Right hindlimb (tissue), 1 donor: ENCODE data around the gene PSD2.
A peak's percentile ranks its signal among the peaks of the same experiment; 100 is the strongest.

ENCODE experiments used
- DNase-seq: peaks from one replicate; pipeline ENCODE4 v3.0.0-alpha.2; 2018

PSD2 gene

DNA sequence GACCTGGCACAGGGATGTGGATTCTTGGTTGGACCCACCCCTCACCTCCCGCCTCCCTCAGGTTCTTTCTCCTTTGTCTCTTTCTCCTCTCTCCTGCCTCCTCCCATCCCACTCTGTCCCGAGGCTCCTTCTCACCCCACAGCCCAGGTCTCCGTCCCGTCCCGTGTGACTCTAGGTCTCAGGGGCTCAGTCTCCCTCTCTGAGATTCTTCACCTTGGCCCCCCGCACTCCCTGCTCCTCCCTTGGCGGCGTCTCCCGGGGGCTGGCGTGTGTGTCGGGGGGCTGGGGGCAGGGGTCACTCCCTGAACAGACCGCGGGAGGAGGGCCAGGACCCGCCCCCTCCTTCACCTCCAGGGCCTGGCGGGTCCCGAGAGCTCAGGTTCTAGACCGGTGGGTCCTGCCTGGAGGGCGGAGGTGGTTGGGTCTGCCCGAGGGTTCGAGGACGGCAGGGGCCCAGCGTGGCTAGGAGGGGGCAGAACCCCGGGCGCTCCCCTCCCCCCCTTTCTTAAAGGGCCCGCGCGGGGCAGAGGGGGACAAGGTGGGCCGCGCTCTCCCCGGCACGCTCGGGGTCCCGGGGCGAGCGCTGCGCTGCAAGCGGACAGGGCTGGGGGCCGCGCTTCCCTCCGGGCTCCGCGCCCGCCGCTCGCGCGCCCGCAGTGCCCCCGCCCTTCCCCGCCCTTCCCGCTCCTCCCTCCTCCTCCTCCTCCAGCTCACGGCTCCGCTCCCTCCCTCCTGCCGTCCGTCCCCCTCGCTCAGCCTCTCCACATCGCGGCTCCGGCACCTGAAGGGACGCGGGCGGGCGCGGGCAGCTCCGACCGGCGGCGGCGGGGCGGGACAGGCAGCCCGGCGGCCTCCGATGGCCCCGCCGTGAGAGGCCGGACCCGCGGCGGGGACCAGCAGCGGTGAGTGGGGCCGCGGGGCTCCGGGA is at the start of gene PSD2:
Gene PSD2 (plus strand): TSS at position 735 of the 928 bp plus-strand sequence. CDS start 13,633 bp downstream, outside the sequence.
- DNase-seq = no peak

DNA sequence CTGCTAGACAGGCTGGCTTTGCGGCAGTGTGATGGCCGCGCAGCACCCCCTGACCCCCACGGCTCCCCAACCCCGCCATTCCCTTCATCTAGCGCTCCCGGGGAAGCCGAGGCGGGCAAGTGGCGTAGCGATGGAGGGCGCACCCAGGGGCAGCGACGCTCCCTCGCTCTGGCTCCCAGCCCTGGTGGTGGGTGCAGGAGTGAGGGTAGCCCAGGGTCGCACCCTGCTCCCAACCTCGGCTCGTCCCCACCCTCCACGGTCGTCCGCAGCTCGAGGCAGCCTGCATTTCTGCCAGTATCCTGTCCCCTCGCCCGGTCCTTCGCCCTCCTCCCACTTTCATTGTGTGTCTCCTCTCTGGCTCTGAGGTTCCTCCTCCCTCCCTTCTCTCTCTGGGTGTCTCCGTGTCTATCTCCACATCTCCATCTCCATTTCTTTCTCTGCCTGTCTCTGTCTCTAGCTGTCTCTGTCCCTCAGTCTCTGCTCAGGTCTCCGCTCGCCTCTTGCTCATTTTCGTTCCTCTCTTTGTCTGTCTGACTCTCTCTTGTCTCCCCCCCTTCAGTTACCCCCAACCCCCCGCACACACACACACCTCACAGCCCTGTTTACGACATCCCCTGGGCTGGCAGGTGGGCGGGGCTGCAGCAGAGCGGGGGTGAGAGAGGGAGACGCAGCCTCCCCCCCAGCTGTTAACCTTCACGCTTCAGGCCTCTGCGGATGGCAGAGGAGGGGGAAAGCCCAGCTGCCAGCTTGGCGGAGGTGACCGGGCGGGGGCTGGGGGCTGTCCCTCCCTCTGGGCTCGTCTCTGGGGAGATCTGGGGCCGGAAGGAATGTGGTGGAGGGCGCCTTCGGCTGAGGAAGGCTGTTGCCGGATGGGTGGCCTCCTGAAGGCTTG is 48.7 kb upstream of the PSD2 start:
- peak; percentile 64 for DNase-seq

DNA sequence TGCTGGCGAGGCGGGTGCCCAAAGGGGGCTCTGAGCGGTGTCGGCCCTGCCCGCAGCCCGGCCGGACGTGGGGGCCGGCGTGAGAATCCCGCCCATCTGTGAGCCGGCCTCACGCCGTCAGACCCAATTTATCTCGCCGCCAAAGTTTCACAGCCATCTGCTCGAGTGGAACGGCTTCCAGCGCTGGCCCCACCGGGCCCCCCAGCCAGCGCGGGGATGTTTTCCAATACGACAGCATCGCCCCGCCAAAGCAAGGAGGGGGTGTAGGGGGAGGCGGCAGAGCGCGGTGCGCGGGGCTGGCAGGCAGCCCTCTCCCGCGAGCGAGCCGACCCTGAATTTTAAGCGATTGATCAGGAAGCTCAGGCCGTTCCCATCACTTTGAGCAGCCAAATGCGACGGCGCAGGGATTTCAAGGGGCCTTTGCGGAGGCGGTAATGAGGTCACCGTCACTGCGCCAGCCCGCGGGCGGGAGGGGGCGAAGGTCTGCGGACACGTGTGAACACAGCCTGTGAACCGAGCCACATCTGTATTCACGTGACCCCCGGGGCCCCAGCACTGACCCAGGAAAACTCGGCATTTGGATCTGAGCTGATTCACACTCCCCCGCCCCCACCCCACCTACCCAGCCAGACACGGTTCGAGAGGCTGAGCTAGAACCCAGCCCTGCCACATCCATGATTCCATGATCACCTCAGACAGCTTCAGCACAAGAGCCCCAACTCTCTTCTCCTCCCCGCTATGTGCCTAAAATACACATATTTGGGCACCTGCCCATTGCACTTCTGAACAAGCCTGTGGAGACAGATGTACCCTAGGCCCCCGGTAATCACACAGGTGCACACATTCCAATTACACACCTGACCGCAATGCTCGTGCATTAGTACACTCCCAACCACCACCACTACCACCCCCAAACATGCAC is 47.8 kb upstream of the PSD2 start:
- peak; percentile 85 for DNase-seq

DNA sequence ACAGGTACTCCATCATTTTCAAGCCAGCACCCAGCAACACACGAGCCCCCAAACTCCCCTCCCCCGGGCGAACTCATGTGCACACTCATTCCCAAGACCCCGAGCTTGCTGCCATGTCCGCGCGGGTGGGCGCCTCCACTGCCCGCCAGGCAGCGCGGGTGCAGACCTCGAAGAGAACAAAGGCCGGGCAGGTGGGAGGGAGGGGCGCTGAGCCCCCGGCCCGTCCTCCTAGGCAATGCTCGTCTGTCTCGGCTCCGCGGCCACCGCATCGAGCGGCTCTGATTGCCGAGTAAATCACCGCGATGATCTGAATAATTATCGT is 47.1 kb upstream of the PSD2 start:
- DNase-seq = no peak

DNA sequence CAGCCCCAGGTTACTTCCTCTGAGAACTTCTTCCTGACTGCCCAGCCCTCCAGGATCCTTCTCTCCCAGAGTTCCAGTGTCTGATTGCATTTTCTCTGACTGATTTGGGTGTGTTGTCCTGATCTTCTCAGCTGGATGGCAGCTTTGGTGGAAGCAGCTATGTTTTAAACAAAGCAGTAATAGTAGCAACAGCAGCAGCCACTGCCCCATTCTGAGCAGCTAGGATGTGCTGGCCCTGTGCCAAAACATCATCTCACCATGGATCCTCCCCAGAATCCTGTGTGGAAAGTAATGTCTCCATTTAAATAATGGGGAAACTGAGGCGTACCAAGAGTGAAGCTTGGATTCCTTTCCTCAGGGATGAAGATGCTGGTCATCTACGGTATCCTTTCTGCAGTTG is 46.4 kb upstream of the PSD2 start:
- no peak for DNase-seq

DNA sequence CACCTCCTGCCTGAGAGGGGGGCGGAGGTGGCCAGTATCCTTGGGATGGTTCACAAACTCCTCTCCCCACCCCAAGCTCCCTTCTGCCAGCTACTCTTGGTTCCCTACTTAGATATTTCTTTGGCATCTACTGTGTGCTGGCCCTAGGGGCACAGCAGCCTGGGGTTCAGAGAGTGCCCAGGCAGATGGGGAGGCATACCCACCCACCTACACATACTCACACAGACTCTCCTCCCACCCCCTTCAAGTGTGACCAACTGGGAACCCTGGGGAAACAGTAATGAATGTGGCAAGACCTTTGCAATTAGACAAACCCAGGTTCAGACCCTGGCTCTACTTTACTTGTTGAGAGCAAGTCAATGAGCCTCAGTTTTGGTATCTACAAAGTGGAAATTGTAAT is 44.4 kb upstream of the PSD2 start:
- DNase-seq = no peak

DNA sequence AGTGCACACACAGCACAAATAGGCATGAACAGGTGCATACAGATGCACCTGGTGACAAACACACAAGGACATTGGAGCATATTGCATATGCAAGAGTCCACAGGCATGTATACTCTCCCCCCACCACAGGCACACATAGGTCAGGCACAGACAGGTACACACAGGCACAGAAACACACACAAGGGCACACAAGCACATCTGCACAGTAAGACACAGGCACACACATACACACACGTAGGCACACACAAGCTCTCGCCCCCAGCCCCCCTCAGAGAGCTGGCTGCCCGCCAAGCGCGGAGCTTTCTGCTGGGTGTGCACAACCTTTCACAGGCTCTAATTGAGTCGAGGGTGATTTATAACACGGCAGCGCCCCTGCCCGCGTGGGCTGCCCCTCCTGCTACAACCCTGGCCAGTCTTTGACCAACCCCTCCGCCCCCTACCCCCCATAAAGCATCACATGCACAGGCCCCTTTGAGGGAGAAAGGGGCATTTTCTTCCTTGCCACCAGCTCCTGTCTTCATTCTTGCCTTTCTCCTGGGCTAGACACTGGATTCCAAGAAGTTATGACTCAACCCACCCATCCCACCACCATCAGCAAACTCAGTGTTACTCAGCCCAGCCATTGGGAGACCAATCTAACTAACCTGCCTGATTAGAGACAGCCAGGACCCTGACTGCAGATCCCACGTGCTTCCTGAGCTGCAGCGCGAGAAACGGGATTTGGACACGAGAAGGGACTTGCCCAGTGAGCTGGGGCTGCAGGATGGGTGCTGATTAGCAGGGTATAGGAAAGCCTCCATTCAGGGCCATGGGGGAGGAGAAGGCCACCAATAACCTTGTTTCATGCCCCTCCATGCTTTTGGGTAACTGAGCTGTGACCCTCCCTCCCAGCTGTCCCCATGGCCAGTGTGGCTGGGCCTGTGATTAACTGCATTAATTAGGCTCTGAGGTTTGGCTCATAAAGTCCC is 42.8 kb upstream of the PSD2 start:
- no peak for DNase-seq

DNA sequence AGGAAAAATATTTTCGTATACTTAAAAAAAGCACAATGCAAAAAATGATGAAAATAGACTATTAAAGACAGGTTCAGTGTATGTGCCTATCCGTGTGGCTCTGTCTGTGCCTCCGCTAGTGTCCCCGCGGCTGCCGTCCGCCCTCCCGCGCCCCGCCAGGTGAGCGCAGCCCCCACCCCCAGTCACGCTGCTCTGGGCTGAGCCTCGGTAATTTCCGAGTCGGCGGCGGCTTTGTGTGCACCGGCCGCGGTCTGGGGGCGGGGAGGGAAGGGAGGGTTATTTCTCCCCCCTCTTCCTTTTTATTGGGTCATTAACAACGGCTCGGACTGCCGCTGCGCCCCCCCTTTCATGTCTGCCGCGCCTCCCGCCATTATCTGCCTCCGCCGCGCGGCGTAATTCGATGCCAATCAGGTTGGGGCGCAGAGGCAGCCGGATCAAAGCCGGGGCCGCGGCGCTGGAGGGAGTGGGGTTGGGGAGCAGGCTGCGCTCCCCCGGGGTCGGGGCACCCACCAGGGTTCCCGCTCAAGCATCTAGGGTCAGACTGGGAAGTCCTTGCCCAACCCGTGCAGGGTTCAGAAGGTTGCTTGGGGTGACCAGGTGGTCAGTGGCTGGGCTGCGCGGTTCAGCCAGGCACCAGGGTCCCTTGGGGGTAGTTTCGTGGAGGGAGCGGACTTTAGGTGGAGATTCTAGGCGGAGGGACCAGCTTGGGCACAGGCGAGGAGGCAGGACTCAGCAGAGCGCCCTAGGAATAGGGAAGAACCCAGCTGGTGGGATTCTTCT is 39.5 kb upstream of the PSD2 start:
- DNase-seq = no peak

DNA sequence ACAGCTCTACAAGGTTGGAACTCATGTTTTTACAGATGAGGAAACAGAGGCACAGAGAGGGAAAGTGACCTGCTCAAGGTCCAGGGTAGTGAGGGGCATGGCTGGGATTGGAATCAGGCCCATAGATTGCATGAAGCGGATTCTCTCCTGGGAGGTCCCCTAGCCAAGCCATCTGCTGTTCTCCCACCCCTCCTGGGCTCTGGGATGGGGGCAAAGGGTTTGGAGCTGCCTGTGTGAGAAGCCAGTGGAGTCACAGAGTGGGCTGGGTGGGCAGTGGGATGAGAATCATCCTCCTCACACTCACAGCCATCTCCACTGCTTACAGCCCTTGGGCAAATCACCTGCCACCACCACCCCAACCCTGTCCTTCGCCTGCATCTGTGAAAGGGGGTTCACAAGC is 38.6 kb upstream of the PSD2 start:
- DNase-seq = no peak

DNA sequence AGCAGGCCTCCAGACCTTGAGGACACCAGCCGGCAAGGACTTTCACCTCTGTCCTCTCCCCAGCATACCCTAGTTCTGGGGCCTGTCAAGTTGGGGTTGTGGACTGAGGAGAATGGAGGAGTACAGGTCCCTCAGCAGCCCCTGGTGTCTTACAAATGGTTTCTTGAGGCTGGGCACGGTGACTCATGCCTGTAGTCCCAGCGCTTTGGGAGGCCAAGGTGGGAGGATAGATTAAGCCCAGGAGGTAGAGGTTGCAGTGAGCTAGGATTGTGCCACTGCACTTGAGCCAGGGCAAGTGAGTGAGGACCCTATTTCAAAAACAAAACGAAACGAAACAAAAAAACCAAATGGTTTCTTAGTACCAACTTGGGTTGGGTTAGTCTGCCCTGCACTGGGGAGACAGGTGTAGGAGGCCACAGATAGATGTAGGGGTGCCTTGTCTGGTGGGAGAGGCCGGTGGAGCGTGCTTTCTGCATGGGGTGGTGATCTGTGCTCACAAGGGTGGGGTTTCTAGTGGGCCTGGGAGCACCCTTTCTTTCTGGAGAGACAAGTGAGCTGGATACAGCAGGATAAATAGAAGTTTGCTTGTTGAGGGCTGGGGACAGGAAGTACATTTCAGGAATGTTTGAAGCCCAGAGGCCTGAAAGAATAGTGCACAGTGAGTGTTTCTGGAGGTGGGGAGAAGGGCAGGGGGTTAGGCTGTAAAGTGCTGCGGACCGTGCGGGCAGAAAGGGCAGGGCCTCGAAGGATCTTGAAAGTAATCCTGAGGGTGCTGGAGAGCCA is 37.7 kb upstream of the PSD2 start:
- no peak for DNase-seq

DNA sequence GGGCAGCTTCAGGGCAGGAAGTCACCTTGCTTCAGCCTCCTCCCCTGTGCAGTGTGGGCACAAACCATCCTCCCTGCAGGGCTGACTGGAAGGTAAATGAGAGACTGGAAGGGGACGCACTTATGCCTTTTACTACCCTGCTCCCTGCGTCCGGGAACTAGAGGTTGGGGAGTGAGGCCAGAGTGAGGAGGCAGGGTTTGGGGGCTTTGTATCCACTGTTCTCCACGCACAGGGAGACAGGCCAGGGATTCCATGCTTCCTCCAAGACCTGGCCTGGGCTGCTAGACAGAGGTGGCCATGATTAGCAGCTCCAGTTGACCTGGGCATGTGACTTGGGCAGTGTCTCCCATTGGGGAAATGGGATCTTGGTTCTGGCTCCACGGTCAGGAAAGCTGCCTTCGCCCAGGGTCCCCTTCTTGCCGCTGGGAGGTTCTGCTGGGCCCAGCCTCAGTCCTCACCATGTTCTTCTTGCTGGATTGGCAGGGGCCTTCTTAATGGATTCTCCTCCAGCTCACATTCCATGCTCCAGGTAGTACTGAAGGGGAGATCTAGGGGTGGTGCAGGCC is 37.0 kb upstream of the PSD2 start:
- no peak for DNase-seq

DNA sequence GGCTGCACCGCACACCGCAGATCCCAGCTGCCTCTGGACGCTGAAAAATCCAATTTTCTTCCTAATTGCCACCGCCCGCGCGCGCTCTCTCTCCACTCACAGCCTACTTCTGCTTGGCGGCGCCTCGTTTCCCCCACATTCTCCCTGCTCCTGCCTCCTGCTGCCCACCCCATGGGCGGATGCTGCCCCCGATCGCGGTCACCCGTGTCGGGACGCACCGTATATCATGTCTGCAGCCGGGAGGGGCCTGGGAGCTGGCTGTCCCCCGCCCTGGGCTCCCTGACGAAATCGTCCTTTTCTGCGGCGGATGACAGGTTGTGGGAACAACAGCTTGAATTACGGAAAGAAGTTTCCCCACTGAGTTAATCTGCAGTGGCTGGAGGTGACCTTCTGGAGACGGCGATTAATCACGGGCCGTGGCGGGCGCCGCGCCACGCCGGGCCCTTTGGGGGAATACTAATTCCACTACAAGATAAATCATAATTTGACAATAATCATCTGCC is 36.3 kb upstream of the PSD2 start:
- no peak for DNase-seq

DNA sequence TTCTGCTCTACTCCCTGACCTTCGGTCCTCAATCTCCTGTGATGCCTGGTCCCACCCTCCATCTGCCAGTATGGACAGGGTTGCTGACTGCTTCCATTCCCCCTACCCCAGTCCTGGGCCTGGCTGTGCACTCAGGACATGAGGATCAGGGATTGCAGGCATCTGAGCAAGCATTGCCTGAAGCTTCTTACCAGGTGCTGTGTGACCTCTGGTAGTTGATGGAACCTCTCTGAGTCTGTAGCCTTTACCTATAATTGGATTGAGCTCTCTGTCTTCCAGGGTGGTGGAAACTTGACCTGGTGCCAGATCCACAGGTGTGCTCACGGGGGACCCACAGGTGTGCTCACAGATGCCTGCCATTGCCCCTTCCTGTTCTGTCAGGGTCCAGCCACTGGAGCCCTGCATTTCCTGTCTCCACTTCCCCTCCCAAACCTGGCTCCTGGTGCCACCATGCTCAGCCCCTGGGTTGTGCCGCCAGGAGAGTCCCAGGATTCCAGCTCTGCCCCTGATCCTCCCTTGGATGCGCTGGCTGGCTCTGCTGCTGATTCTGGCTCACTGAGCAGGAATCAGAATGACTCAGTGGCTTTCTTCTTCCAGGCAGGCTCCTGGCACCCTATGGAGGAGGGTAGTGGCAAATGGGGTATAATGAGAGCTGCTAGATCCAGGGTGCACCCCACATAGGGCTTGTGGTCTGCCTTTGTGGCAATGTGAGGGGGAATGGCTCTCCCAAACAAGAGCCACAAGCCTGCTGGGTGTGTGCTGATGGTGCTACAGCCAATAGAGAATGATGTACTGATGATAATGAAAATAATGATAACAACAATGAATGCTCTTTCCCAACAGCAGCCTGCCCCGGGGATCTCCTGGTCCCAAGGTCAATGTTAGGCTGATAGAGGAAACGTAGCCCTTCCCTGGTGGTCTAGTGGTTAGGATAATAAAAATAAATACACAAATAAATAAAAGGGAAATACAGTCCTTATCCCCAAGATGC is 35.2 kb upstream of the PSD2 start:
- no peak for DNase-seq

DNA sequence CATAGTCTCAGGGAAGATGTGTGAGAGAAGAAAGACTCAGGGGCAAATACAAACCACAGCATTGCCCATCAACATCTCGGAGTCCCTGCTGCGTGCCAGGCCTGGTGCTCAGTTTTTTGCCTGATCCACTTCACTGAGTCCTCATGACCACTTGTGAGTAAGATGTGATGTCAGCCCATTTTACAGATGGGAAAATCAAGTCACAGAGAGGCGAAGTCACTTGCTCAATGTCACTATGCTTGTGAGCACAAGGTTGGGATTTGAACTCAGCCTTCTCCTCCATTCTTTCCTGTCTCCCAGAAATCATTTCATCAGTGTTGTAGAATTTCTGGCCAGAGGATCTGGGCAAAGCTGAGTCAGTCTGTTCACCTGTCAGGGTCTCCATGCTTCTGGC is 34.6 kb upstream of the PSD2 start:
- no peak for DNase-seq

DNA sequence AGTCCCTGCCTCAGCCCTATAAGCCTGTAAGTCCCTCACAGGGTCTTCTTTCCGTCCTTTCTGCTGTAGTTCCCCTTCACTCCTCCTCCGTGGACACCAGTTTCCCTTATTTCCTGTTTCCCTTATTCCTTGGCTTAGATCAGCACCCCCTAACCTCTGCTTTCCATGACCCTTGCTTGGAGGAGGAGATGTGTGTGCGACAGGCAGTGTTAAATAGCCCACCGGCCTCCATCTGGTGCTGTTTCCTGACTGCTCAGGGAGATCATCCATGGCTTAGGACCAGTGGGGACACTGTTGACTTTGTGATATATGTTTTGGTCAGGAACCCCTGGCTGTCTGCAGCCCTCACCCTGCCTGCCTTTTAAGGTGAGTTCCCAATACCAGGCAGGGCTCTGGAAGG is 34.1 kb upstream of the PSD2 start:
- peak; percentile 12 for DNase-seq

DNA sequence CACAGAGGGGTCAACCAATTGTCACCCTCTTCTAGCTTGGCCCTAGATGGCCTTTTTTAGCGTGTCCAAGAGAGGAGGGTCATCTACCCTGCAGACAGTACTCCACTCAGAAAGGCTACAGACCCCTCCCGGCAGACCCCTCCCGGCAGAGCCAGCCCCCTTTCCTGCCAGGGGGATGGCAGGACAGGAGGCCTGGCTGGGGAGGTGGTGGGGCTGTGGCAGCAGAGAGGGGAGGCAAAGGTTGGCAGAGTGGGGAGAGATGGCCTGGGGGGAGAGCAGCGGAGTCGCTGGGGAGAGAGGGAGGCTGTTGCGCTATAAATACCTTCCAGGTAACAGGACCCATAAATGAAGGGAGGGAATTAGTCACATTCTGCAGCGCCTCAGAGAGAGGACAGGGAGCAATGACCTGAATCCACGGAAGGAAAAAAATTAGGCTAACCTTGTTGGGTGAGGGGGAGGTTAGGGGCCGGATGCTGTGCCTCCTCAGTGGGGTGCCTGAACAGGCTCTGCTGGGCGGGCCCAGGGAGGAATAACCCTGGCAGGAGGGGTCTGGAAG is 32.9 kb upstream of the PSD2 start:
- DNase-seq = no peak

DNA sequence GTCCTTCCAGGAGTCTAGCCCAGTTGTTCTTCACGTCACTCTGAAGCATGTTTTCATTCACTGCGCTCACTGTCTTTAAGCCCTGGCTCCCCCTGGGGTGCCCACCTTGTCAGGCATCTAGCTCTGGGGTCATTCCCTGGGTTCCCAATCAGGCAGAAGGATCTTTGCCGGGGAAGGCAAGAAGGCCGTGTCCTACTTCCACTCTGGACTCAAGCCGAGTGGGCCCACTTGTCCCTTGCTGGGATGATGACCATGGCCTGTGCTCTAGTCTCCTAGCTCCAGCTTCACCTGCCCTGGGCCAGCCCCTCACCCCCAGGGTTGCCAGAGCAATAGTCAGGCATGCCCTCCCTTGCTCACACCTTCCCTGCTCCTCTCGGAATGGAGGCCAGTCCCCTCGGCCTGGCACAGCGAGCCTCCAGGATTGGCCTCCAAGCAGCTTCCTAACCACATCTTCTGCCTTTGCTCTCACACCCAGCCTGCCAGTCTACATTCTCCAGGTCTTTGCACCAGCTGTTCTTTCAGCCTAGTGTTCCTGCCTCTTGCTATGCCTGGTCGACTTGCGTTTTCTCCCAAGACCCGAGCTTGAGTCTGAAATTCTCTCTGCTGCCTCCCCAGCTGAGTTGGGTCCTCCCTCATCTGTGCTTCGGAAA is 32.2 kb upstream of the PSD2 start:
- no peak for DNase-seq
